Body of pancreas (tissue), 4 donors: ENCODE data around the gene RUNX2. TPM values are rescaled to one million over a fixed set of nuclear protein-coding genes. Genes with fewer than 3 reads are reported as not detected.

ENCODE experiments used
- ATAC-seq: fragments of 150-250 bp; one replicate; pipeline ENCODE4 v1.9.1; 2016
- DNase-seq, 4 donors: peaks; one replicate each; pipeline ENCODE4 v3.0.0-alpha.2; 2019
- H3K27ac ChIP-seq, 4 donors: fragments of 200-600 bp; sonication (generic); 1 replicate in 3 of 4; 2 replicates in 1 of 4; pipeline versions ENCODE4 v1.5.1 to v1.6.1; 2016 to 2019; ENCODE audit warnings: mild to moderate bottlenecking in 1 of 4, mixed read lengths in 1 of 4, moderate library complexity in 1 of 4
- H3K27me3 ChIP-seq, 2 donors: fragments of 200-600 bp; sonication (generic); one replicate each; pipeline ENCODE4 v1.6.0; 2016; ENCODE audit warnings: mild to moderate bottlenecking in 1 of 2
- H3K36me3 ChIP-seq, 2 donors: fragments of 200-600 bp; sonication (generic); replicated peaks in 1 of 2; 2 replicates each; pipeline ENCODE4 v1.5.1; 2016; ENCODE audit warnings: low read depth in 2 of 2; ENCODE audit not compliant: insufficient read depth in 1 of 2
- H3K4me1 ChIP-seq: fragments of 200-600 bp; sonication (generic); one replicate; pipeline ENCODE4 v1.6.0; 2016
- H3K4me3 ChIP-seq, 2 donors: fragments of 200-600 bp; sonication (generic); 1 replicate in 1 of 2; 2 replicates in 1 of 2; pipeline ENCODE4 v1.5.1; 2016 to 2019
- H3K9me3 ChIP-seq, 3 donors: fragments of 200-600 bp; sonication (generic); 1 replicate in 2 of 3; 2 replicates in 1 of 3; pipeline ENCODE4 v1.5.1; 2016
- POLR2A ChIP-seq, 3 donors: fragments of 450-650 bp; IDR thresholded peaks; one replicate each; pipeline ENCODE4 v1.6.1; 2016; ENCODE audit warnings: antibody characterized with exemption in 3 of 3, mild to moderate bottlenecking in 2 of 3
- WGBS, 2 donors: methylation state at CpG; one replicate each; pipeline ENCODE4 v1.1.5; 2017; 5-methylcytosine and 5-hydroxymethylcytosine counted together
- intact Hi-C: fragments of 100-400 bp; cut with DNase I; formaldehyde crosslinking; loops from one replicate; pipeline ENCODE4 v1.15.1; 2023
- total RNA-seq, 2 donors: library from RNA; depleted of rRNA; stranded (reverse); fragments of >200 nt; gene quantifications; one replicate each; pipeline ENCODE4 v1.1.0, GENCODE V29; 2016
- TF ChIP-seq, protein P1 (sequence below), 7 experiments: fragments of 450-650 bp in 4 of 7; fragments of 200-600 bp in 3 of 7; sonication (generic) in 3 of 7; IDR thresholded peaks; one replicate each; pipeline ENCODE4 v1.5.1; 2016 to 2019; ENCODE audit warnings: antibody characterized with exemption in 7 of 7

Gene RUNX2
- total RNA-seq, 2 donors from 2014 or later, result 0.33 to 1.0 TPM

DNA sequence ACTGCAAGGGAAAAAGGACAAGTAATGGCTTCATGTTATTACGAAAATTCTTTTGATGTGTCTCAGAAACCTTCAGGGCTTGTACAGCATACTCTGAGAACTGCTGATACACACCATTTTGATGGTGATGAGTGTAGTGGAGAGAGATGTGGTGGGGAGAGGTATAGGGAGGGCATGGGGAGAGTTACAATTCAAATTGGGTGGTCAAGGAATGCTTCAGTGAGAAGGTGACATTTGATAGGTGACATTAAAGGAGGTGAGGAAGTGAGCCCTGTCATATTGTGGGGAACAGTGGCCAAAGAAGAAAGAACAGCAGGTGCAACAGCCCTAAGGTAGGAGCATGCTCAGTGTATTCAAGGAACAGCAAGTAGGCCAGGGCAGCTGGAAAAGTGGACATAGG is 368.6 kb downstream of the RUNX2 start:
- Histone ChIP-seq H3K36me3 (no peaks in the 10 kb centered on the region), H3K27ac (no peak overlapping the region), H3K4me3 (no peak overlapping the region), H3K27me3 (no peaks in the 10 kb centered on the region), H3K4me1 (no peaks in the 10 kb centered on the region), H3K9me3 (no peaks in the 10 kb centered on the region)
- WGBS, 2 donors, result 77 to 85% methylated on average over 1 of the region's 1 CpG
- no peak for TF ChIP-seq POLR2A (IDR thresholded peaks at IDR 0.05)
- no peak for ATAC-seq
- no peak for DNase-seq
- intact Hi-C loops, result no loop called here

DNA sequence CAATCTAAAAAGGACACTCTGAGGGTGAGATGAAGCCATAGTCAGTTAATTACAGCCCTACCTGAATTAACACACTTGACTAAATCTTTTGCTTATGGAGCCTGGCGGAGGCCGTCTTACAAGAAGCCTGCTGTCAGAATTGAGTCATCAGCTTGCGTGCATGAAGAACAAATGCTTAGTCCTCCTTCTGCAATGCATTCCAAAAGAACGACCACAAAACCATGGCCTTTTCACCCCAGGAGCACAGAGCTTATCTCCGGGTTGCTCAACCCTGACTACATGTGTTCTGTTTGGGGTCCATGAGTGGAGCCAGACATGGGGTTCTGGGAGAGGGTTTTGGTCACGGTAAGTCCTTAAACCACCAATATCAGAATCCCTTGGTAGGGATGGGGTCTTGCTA is 369.5 kb downstream of the RUNX2 start:
- ATAC-seq (no peak), DNase-seq (no peak)
- H3K36me3 ChIP-seq, result no peaks in the 10 kb centered on the region
- 78 to 80% methylated on average over 5 to 6 of the region's 6 CpGs for WGBS, 2 donors
- intact Hi-C loops, result no loop called here
- H3K4me3 ChIP-seq, result no peak overlapping the region
- H3K27me3 ChIP-seq, result no peaks in the 10 kb centered on the region
- no peak for TF ChIP-seq POLR2A (IDR thresholded peaks at IDR 0.05)
- TF ChIP-seq, protein P1, sequence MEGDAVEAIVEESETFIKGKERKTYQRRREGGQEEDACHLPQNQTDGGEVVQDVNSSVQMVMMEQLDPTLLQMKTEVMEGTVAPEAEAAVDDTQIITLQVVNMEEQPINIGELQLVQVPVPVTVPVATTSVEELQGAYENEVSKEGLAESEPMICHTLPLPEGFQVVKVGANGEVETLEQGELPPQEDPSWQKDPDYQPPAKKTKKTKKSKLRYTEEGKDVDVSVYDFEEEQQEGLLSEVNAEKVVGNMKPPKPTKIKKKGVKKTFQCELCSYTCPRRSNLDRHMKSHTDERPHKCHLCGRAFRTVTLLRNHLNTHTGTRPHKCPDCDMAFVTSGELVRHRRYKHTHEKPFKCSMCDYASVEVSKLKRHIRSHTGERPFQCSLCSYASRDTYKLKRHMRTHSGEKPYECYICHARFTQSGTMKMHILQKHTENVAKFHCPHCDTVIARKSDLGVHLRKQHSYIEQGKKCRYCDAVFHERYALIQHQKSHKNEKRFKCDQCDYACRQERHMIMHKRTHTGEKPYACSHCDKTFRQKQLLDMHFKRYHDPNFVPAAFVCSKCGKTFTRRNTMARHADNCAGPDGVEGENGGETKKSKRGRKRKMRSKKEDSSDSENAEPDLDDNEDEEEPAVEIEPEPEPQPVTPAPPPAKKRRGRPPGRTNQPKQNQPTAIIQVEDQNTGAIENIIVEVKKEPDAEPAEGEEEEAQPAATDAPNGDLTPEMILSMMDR (IDR thresholded peaks at IDR 0.05), result no peak
- no peaks in the 10 kb centered on the region for H3K9me3 ChIP-seq
- H3K27ac ChIP-seq, result no peak overlapping the region
- no peaks in the 10 kb centered on the region for H3K4me1 ChIP-seq

DNA sequence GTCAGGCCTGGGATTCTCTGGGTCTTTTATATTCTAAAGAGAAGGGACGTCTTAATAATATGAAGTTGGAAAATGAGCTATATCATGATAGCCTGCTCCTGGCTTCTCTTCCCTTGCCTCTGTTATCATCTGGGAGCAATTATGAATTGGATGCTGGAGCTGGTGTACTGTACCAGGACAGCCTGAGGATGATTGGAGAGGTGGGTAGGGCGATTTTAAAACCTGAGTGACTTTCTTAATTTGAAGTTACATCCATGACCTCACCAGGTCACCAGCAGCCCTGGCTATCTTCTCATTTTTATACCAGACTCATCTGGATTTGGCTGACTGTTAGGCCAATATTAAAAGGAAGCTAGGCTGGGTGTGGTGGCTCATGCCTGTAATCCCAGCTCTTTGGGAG is 369.9 kb downstream of the RUNX2 start:
- Histone ChIP-seq H3K4me3 (no peak overlapping the region), H3K4me1 (no peaks in the 10 kb centered on the region), H3K36me3 (no peaks in the 10 kb centered on the region), H3K9me3 (no peaks in the 10 kb centered on the region), H3K27ac (no peak overlapping the region), H3K27me3 (no peaks in the 10 kb centered on the region)
- WGBS, 2 donors, result 75 to 84% methylated on average over 2 of the region's 2 CpGs
- DNase-seq (no peak), ATAC-seq (no peak)
- intact Hi-C loops, result no loop called here
- no peak for TF ChIP-seq POLR2A (IDR thresholded peaks at IDR 0.05)
- TF ChIP-seq, protein P1 (IDR thresholded peaks at IDR 0.05), result no peak

DNA sequence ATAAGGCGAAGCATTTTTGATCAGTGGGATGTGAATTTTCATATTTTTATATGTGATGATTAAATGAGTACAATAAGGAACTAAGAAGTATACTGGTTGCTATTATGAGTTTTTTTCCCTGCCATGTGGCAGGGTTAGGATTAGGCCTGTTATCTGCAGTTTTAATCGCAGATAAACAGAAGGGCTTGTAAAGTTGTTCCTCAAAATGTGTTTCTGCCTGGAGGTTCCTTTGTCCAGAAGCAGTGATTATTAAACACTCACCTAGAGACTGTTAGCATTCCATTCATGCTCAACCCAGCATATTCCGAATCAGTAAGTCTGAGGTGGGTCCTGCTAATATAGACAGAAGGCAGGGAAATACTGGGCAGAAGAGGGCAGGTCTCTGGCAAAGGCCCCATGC is 371.5 kb downstream of the RUNX2 start:
- H3K27me3 ChIP-seq, result no peaks in the 10 kb centered on the region
- no peak for ATAC-seq
- no peak overlapping the region for H3K27ac ChIP-seq
- H3K4me3 ChIP-seq, result no peak overlapping the region
- DNase-seq, result no peak
- 49 to 56% methylated on average over 3 of the region's 3 CpGs for WGBS, 2 donors
- H3K9me3 ChIP-seq, result no peaks in the 10 kb centered on the region
- no peak for TF ChIP-seq POLR2A (IDR thresholded peaks at IDR 0.05)
- TF ChIP-seq, protein P1 (IDR thresholded peaks at IDR 0.05), result no peak
- H3K36me3 ChIP-seq, result no peaks in the 10 kb centered on the region
- H3K4me1 ChIP-seq, result no peaks in the 10 kb centered on the region
- intact Hi-C loops, result no loop called here

DNA sequence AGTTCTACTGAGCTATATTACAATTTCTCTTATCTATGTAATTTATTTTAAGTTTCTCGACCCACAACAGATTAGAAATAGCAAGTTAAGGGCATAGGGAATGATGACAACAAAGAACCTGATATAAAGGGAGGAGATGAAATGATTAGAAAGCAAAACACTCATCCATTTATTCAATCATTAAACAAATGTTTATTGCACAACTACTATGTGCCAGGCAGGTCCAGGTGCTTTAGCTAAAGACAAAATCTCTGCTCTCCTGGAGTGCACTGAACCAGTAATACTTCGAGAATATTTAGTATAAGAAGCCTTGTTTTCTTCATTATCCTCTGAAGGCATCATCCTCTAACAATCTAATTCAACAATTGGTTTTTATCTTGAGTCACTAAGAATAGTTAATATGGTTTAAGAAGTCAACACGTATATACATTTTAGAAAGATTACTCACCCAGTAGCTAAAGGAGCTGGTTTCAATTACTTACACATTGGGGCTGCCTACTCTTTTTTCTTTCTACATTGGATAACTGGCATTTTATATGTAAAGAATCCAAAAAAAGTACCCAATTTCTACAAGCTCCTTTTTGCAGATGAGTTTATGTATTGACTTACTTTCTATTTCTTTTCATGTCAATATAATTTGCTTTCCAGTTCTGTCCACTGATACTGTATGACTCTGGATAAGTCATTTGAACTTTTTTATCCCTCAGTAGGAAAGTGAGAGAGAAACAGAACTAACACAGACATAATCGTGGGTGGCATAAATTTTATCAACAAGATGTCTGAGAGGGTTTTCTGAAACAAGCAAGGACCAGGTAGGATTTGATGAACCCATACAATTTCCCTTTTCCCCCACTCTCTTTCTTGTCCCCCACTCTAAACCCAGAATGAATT is 375.0 kb downstream of the RUNX2 start:
- Histone ChIP-seq H3K27ac (no peak overlapping the region), H3K4me1 (no peaks in the 10 kb centered on the region), H3K36me3 (no peaks in the 10 kb centered on the region), H3K27me3 (no peaks in the 10 kb centered on the region), H3K4me3 (no peak overlapping the region), H3K9me3 (no peaks in the 10 kb centered on the region)
- DNase-seq, result no peak
- no peak for ATAC-seq
- TF ChIP-seq POLR2A (IDR thresholded peaks at IDR 0.05), result no peak
- TF ChIP-seq, protein P1 (IDR thresholded peaks at IDR 0.05), result no peak
- 55 to 59% methylated on average over 4 of the region's 4 CpGs for WGBS, 2 donors
- intact Hi-C loops, result no loop called here
